ENCODE measurements around the gene GARIN3.

The GARIN3 gene

DNA sequence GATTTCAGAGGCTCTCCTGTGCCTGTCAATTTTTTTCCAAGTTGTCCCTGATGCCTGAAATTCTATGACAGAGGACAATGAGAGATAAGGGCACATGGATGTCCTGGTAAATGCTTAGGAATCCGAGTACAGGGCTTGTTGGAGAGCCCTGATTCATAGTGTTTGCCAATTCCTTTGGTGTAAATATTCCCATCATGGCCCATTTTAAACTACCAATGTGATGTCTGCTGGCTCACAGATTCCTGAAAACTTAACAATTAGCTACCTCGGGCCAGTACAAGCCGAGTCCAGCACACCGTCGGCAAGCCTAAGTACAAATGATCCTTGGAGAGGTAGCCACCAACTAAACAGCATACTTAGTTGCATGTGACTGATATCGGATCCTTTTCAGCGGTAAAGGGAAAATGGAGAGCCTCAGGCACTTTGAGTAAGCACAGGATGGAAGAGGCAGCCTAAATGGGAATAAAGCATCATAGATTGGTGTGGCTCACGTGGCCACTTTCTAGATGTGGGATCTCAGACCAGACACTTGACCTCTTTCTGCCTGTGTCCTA, 18.1 kb upstream of the GARIN3 start:
- Histone ChIP-seq H3K9me3 (ENCODE audit: low read length) (no peaks in the 10 kb centered on the region), H3F3A (ENCODE audit: insufficient read depth, low read length) (no peaks in the 10 kb centered on the region), H3K4me2 (ENCODE audit: low read length) (peak overlapping the region; percentile 66), H3K27me3 (ENCODE audit: insufficient read depth, low read length) (no peaks in the 10 kb centered on the region), H3K9ac (ENCODE audit: low read length) (peak overlapping the region; percentile 43; the same call in 1 of the 2 replicates), H3K79me2 (ENCODE audit: insufficient read depth, low read length) (peaks cover 63% of the 10 kb centered on the region), H3K4me1 (ENCODE audit: insufficient read depth, low read length, severe bottlenecking) (peaks cover 71% of the 10 kb centered on the region), H3K4me3 (ENCODE audit: low read depth, low read length, poor library complexity, severe bottlenecking) (peak overlapping the region; percentile 69), H3K27ac (ENCODE audit: low read depth, low read length, poor library complexity, severe bottlenecking) (peak overlapping the region; percentile 58), H4K20me1 (ENCODE audit: insufficient read depth, low read length) (no peaks in the 10 kb centered on the region), H3K9me2 (ENCODE audit: low read depth, low read length) (no peaks in the 10 kb centered on the region), H2AFZ (ENCODE audit: low read length) (no peak overlapping the region), H3K36me3 (ENCODE audit: insufficient read depth, low read length) (peaks cover 18% of the 10 kb centered on the region; the same call in 1 of the 2 replicates)
- TF ChIP-seq, protein P1, sequence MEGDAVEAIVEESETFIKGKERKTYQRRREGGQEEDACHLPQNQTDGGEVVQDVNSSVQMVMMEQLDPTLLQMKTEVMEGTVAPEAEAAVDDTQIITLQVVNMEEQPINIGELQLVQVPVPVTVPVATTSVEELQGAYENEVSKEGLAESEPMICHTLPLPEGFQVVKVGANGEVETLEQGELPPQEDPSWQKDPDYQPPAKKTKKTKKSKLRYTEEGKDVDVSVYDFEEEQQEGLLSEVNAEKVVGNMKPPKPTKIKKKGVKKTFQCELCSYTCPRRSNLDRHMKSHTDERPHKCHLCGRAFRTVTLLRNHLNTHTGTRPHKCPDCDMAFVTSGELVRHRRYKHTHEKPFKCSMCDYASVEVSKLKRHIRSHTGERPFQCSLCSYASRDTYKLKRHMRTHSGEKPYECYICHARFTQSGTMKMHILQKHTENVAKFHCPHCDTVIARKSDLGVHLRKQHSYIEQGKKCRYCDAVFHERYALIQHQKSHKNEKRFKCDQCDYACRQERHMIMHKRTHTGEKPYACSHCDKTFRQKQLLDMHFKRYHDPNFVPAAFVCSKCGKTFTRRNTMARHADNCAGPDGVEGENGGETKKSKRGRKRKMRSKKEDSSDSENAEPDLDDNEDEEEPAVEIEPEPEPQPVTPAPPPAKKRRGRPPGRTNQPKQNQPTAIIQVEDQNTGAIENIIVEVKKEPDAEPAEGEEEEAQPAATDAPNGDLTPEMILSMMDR (IDR thresholded peaks at IDR 0.05; ENCODE audit: low read length) = no peak
- no peak for TF ChIP-seq EZH2 (IDR thresholded peaks at IDR 0.05; ENCODE audit: borderline replicate concordance, low read length)

DNA sequence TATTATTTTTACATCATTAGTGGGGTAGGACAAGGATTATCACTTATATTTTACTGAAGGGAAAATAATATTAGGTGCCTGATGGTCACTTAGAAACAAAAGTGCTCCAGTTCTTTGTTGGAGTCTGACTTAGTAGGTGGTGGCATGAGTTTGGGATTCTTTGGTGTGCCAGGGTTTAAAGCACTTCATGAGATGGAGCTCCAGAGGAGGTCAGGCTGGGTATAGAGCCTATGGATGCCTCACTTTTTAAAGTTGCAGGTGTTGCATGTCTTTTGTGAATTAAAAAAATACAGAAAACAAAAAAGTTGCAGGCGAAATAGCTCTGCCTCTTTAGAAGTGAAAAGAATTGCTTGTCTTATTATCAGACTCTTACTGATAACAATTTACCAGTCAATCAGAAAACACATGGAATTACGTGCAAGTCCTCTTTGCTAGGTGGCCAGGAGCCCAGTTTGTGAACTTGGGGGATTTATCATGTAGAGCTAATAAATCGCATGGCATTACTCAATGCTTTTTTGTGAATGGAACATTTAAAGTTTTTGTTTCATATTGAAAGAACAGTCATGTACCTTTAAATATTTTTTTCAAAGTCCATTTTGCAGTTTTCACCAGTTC, 16.2 kb upstream of the GARIN3 start:
- Histone ChIP-seq H2AFZ (ENCODE audit: low read length) (no peak overlapping the region), H3K4me2 (ENCODE audit: low read length) (peak overlapping the region; percentile 70), H3K4me3 (ENCODE audit: low read depth, low read length, poor library complexity, severe bottlenecking) (peak overlapping the region; percentile 69), H3K4me1 (ENCODE audit: insufficient read depth, low read length, severe bottlenecking) (peaks cover 67% of the 10 kb centered on the region), H4K20me1 (ENCODE audit: insufficient read depth, low read length) (no peaks in the 10 kb centered on the region), H3K36me3 (ENCODE audit: insufficient read depth, low read length) (peaks cover 18% of the 10 kb centered on the region; the same call in 1 of the 2 replicates), H3K27ac (ENCODE audit: low read depth, low read length, poor library complexity, severe bottlenecking) (peak overlapping the region; percentile 69), H3K9me2 (ENCODE audit: low read depth, low read length) (no peaks in the 10 kb centered on the region), H3F3A (ENCODE audit: insufficient read depth, low read length) (no peaks in the 10 kb centered on the region), H3K9ac (ENCODE audit: low read length) (peak overlapping the region; percentile 69), H3K27me3 (ENCODE audit: insufficient read depth, low read length) (no peaks in the 10 kb centered on the region), H3K9me3 (ENCODE audit: low read length) (no peaks in the 10 kb centered on the region), H3K79me2 (ENCODE audit: insufficient read depth, low read length) (peaks cover 53% of the 10 kb centered on the region)
- TF ChIP-seq EZH2 (IDR thresholded peaks at IDR 0.05; ENCODE audit: borderline replicate concordance, low read length) = no peak
- TF ChIP-seq, protein P1 (IDR thresholded peaks at IDR 0.05; ENCODE audit: low read length) = no peak

DNA sequence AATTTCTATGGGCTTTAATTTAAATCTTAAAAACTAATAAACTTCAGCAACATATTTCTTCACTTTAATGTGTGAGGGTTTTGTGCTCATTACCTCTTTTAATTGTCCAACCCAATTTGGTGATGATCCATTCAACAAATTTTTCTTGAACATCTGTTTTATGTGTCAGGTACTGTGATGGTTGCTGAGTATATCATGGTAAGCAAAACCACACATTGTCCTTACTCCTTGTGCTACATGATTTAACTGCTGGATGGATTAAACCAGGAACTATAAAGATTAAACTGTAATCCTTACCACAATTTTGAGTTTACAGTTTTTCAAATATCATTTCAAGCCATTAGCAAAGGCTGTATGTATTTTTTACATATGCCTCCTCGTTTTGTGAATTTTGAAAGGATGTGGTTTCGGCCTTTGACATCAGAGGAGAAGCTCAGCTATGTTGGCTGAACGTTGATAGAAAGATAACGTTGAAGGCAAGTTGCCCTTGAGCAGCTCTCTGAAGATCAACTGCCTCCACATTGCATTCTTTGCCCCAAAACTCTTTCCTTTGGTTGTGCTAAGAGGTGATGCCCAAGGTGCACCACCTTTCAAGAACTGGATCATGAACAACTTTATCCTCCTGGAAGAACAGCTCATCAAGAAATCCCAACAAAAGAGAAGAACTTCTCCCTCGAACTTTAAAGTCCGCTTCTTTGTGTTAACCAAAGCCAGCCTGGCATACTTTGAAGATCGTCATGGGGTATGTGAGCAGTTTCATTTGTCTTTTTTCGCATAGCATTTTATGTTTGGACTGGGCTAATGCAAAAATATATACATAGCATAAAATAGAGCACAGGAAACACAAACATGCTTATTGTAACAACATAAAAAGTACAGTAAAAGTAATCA, 14.6 kb upstream of the GARIN3 start, which contains the start of gene ITK:
Gene ITK, plus strand, starts transcription at position 467 of the 891 bp plus-strand sequence. Its CDS starts 138 bp downstream, at position 605.
- no peaks in the 10 kb centered on the region for H3F3A ChIP-seq (ENCODE audit: insufficient read depth, low read length)
- H3K4me3 ChIP-seq (ENCODE audit: low read depth, low read length, poor library complexity, severe bottlenecking) = peak within 1 kb of the TSS; percentile 69
- TF ChIP-seq, protein P1 (IDR thresholded peaks at IDR 0.05; ENCODE audit: low read length) = no peak
- TF ChIP-seq EZH2 (IDR thresholded peaks at IDR 0.05; ENCODE audit: borderline replicate concordance, low read length) = no peak
- H3K27me3 ChIP-seq (ENCODE audit: insufficient read depth, low read length) = no peaks in the 10 kb centered on the region
- peak within 1 kb of the TSS; percentile 70 for H3K4me2 ChIP-seq (ENCODE audit: low read length)
- H3K27ac ChIP-seq (ENCODE audit: low read depth, low read length, poor library complexity, severe bottlenecking) = peak within 1 kb of the TSS; percentile 69
- no peak within 1 kb of the TSS for H2AFZ ChIP-seq (ENCODE audit: low read length)
- peaks cover 51% of the 10 kb centered on the region for H3K79me2 ChIP-seq (ENCODE audit: insufficient read depth, low read length)
- H3K9ac ChIP-seq (ENCODE audit: low read length) = peak within 1 kb of the TSS; percentile 69
- H3K9me3 ChIP-seq (ENCODE audit: low read length) = no peaks in the 10 kb centered on the region
- H3K9me2 ChIP-seq (ENCODE audit: low read depth, low read length) = no peaks in the 10 kb centered on the region
- H3K36me3 ChIP-seq (ENCODE audit: insufficient read depth, low read length) = peaks cover 15% of the 10 kb centered on the region; the same call in 1 of the 2 replicates
- H4K20me1 ChIP-seq (ENCODE audit: insufficient read depth, low read length) = no peaks in the 10 kb centered on the region
- H3K4me1 ChIP-seq (ENCODE audit: insufficient read depth, low read length, severe bottlenecking) = peaks cover 50% of the 10 kb centered on the region
